HepG2 (cell line): ENCODE measurements around the gene SERINC5. TPM values are rescaled to one million over a fixed set of nuclear protein-coding genes. Genes with fewer than 3 reads are reported as not detected.

Source experiments
- ATAC-seq: fragments of 200-7000 bp; cut with Tn5 transposase; 3 replicates; pipeline ENCODE4 v1.9.1; 2020; ENCODE audit warnings: mild to moderate bottlenecking, moderate library complexity
- BruUV-seq: library from RNA; stranded (reverse); fragments of 400-500 nt; replicated peaks from 2 replicates; lab custom pipeline; 2021; lab: Mats Ljungman, UMichigan
- CTCF ChIA-PET: fragments of 300-600 bp; formaldehyde crosslinking; extraction: SDS; loops from one replicate; lab custom pipeline; 2021; ENCODE audit warnings: low total read pairs, inconsistent platforms, low intra/inter-chr PET ratio; lab: Yijun Ruan, JAX
- POLR2A ChIA-PET: fragments of 350-600 bp; sonication (Branson Sonifier 250); formaldehyde crosslinking; loops from one replicate; lab custom pipeline; 2020; ENCODE audit warnings: antibody characterized with exemption, inconsistent platforms; lab: Yijun Ruan, JAX
- DNase-seq: peaks from one replicate; pipeline ENCODE4 v3.0.0-alpha.2; 2015; ENCODE audit warnings: low spot score
- FAIRE-seq: peaks from 3 replicates; lab custom pipeline; 2011; peaks lifted over from hg19 to GRCh38; lab: Jason Lieb, UNC
- H2AFZ ChIP-seq: one replicate; pipeline ENCODE4 v1.6.1; 2011; ENCODE audit warnings: low read length, inconsistent platforms
- H3K27ac ChIP-seq: fragments of 300-600 bp; 3 replicates; pipeline ENCODE4 v1.8.0; 2011; ENCODE audit warnings: mixed run types, mild to moderate bottlenecking, mixed read lengths, low read length, inconsistent platforms; ENCODE audit not compliant: insufficient read depth; ENCODE audit errors: extremely low read length
- H3K27me3 ChIP-seq, 2 experiments: fragments of 200-600 bp in 1 of 2; 2 replicates in 1 of 2; 3 replicates in 1 of 2; pipeline versions ENCODE4 v1.6.0 to v1.8.0; 2011; ENCODE audit warnings: low read length in 2 of 2, mild to moderate bottlenecking in 2 of 2, moderate library complexity in 2 of 2, inconsistent platforms in 1 of 2; ENCODE audit not compliant: insufficient read depth in 2 of 2, control insufficient read depth in 1 of 2
- H3K36me3 ChIP-seq, 2 experiments: fragments of 200-600 bp in 1 of 2; replicated peaks in 1 of 2; 2 replicates in 1 of 2; 3 replicates in 1 of 2; pipeline versions ENCODE4 v1.5.1 to v1.8.0; 2011; ENCODE audit warnings: low read length in 2 of 2, inconsistent platforms in 1 of 2; ENCODE audit not compliant: insufficient read depth in 2 of 2, control insufficient read depth in 1 of 2
- H3K4me1 ChIP-seq: 2 replicates; pipeline ENCODE4 v1.5.1; 2012; ENCODE audit warnings: low read length, inconsistent platforms; ENCODE audit not compliant: insufficient read depth
- H3K4me2 ChIP-seq: 2 replicates; pipeline ENCODE4 v1.6.0; 2011; ENCODE audit warnings: low read depth, low read length, inconsistent platforms
- H3K4me3 ChIP-seq, 3 experiments: fragments of 200-600 bp in 1 of 3; sonication (generic), shearing (Covaris generic) in 1 of 3; replicated peaks in 1 of 3; 2 replicates each; pipeline ENCODE4 v1.5.1; 2011 to 2016; ENCODE audit warnings: low read length in 3 of 3, inconsistent platforms in 2 of 3, low read depth in 2 of 3, mild to moderate bottlenecking in 2 of 3, control low read depth in 1 of 3, mixed read lengths in 1 of 3; ENCODE audit not compliant: insufficient read depth in 1 of 3
- H3K79me2 ChIP-seq: one replicate; pipeline ENCODE4 v1.6.1; 2011; ENCODE audit warnings: low read length, inconsistent platforms; ENCODE audit not compliant: insufficient read depth
- H3K9ac ChIP-seq: 2 replicates; pipeline ENCODE4 v1.6.0; 2011; ENCODE audit warnings: mild to moderate bottlenecking, low read depth, low read length, inconsistent platforms; ENCODE audit not compliant: insufficient read depth
- H3K9me3 ChIP-seq: 2 replicates; pipeline ENCODE4 v1.5.1; 2012; ENCODE audit warnings: mild to moderate bottlenecking, low read length
- H4K20me1 ChIP-seq: 2 replicates; pipeline ENCODE4 v1.6.0; 2011; ENCODE audit warnings: inconsistent platforms, mild to moderate bottlenecking, low read length, moderate library complexity; ENCODE audit not compliant: insufficient read depth
- ATF1 ChIP-seq: IDR thresholded peaks from 2 replicates; pipeline ENCODE4 v1.6.1; 2016; ENCODE audit warnings: mild to moderate bottlenecking, control low read depth
- DNMT3B ChIP-seq: conservative IDR thresholded peaks from 2 replicates; pipeline ENCODE4 v1.6.1; 2016; ENCODE audit warnings: missing biosample characterization, control low read depth
- GTF3A ChIP-seq: sonication (generic); formaldehyde crosslinking; conservative IDR thresholded peaks from 2 replicates; pipeline ENCODE4 v1.4.0; 2020; ENCODE audit warnings: mild to moderate bottlenecking, missing genetic modification reagents
- HDAC1 ChIP-seq: sonication (generic); formaldehyde crosslinking; IDR thresholded peaks from 2 replicates; pipeline ENCODE4 v1.5.1; 2020; ENCODE audit warnings: mild to moderate bottlenecking, missing genetic modification reagents
- HNF4G ChIP-seq, 2 experiments: sonication (generic) in 1 of 2; formaldehyde crosslinking in 1 of 2; IDR thresholded peaks; 2 replicates each; pipeline versions ENCODE4 v1.4.0 to v1.6.1; 2011 to 2020; ENCODE audit warnings: borderline replicate concordance in 2 of 2, low read depth in 2 of 2, mild to moderate bottlenecking in 2 of 2, low read length in 1 of 2, missing genetic modification reagents in 1 of 2, moderate library complexity in 1 of 2
- KAT2B ChIP-seq: fragments of 150-350 bp; IDR thresholded peaks from 2 replicates; pipeline ENCODE4 v1.6.1; 2014; ENCODE audit warnings: low read depth, low read length, borderline replicate concordance
- MAFF ChIP-seq: IDR thresholded peaks from 2 replicates; pipeline ENCODE4 v1.6.1; 2011; ENCODE audit warnings: low read depth, low read length, improper control_type of control experiment
- POGZ ChIP-seq: sonication (generic); formaldehyde crosslinking; IDR thresholded peaks from 2 replicates; pipeline ENCODE4 v1.4.0; 2020; ENCODE audit warnings: mild to moderate bottlenecking, missing genetic modification reagents
- PRDM15 ChIP-seq: sonication (generic); formaldehyde crosslinking; IDR thresholded peaks from 2 replicates; pipeline ENCODE4 v1.4.0; 2020; ENCODE audit warnings: missing genetic modification reagents
- XRCC5 ChIP-seq: fragments of 200-400 bp; formaldehyde crosslinking; optimal IDR thresholded peaks from 2 replicates; pipeline ENCODE3; 2017; ENCODE audit warnings: mild to moderate bottlenecking, low read length
- ZBTB26 ChIP-seq: IDR thresholded peaks from 2 replicates; pipeline ENCODE4 v1.6.1; 2016; ENCODE audit warnings: missing compliant biosample characterization, missing genetic modification reagents, borderline replicate concordance
- ZBTB4 ChIP-seq: sonication (generic); formaldehyde crosslinking; IDR thresholded peaks from 2 replicates; pipeline ENCODE4 v1.4.0; 2020; ENCODE audit warnings: missing genetic modification reagents, mild to moderate bottlenecking, borderline replicate concordance
- ZNF101 ChIP-seq: sonication (generic); formaldehyde crosslinking; IDR thresholded peaks from 2 replicates; pipeline ENCODE4 v1.4.0; 2020; ENCODE audit warnings: mild to moderate bottlenecking, low read depth, missing genetic modification reagents, borderline replicate concordance
- ZNF160 ChIP-seq: sonication (generic); formaldehyde crosslinking; IDR thresholded peaks from 2 replicates; pipeline ENCODE4 v1.8.0; 2022; ENCODE audit warnings: mild to moderate bottlenecking, inconsistent platforms, missing genetic modification reagents
- ZNF331 ChIP-seq: sonication (generic); formaldehyde crosslinking; IDR thresholded peaks from 2 replicates; pipeline ENCODE4 v1.4.0; 2020; ENCODE audit warnings: missing genetic modification reagents
- ZNF367 ChIP-seq: sonication (generic); formaldehyde crosslinking; IDR thresholded peaks from 2 replicates; pipeline ENCODE4 v1.4.0; 2020; ENCODE audit warnings: missing genetic modification reagents, borderline replicate concordance
- ZNF644 ChIP-seq: IDR thresholded peaks from 2 replicates; pipeline ENCODE4 v1.6.1; 2016; ENCODE audit warnings: low read depth
- WGBS: methylation state at CpG from one replicate; pipeline ENCODE4 v1.1.6; 2017; ENCODE audit warnings: low lambda C conversion rate; 5-methylcytosine and 5-hydroxymethylcytosine counted together
- in situ Hi-C: cut with HindIII; loops from 2 replicates; pipeline ENCODE4 v1.10.0; 2017; ENCODE audit warnings: low pct_unique_long_range_greater_than_20kb; ENCODE audit not compliant: extremely low pct_ligation_motif_present
- intact Hi-C: fragments of 100-400 bp; cut with micrococcal nuclease; formaldehyde crosslinking; loops from one replicate; pipeline ENCODE4 v1.10.0; 2022; ENCODE audit not compliant: unreplicated experiment
- polyA plus RNA-seq, 8 experiments: library from polyadenylated mRNA; depleted of rRNA in 3 of 8; stranded (reverse) in 7 of 8; unstranded in 1 of 8; fragments of >200 nt; fragmentation: Illumina TruSeq in 4 of 8; extraction: Trizol in 4 of 8; gene quantifications; 2 replicates each; pipeline versions ENCODE4 v1.2.1 to v1.2.3, GENCODE V29; 2011 to 2016; ENCODE audit warnings: low read depth in 4 of 8, missing spikeins in 1 of 8, mixed read lengths in 1 of 8; ENCODE audit not compliant: insufficient read depth in 1 of 8
- total RNA-seq, 5 experiments: library from RNA; depleted of rRNA; stranded (reverse); fragments of >200 nt; fragmentation: Illumina TruSeq; extraction: Trizol; gene quantifications; 2 replicates each; pipeline ENCODE4 v1.2.3, GENCODE V29; 2016; ENCODE audit warnings: low read depth in 1 of 5

Gene SERINC5
- total and polyA plus RNA-seq, 2 of the 13 experiments (the other 11 are each of a cell fraction or from before 2014, with no cell fraction given): 17.3 to 22.8 TPM

- no peaks in the 10 kb centered on the region for H3K9me3 ChIP-seq
- FAIRE-seq: no peak
- H3K79me2 ChIP-seq: peaks cover 3% of the 10 kb centered on the region
- POLR2A ChIA-PET: no interaction called here
- no peaks in the 10 kb centered on the region for H3K27me3 ChIP-seq
- peaks cover 24% of the 10 kb centered on the region for H3K4me1 ChIP-seq
- in situ Hi-C loops (no loop called here), intact Hi-C loops (no loop called here)
- no peak overlapping the region for H3K27ac ChIP-seq
- no peak overlapping the region for H2AFZ ChIP-seq
- no peak overlapping the region for H3K4me2 ChIP-seq
- H3K4me3 ChIP-seq: no peak overlapping the region
- no peak overlapping the region for H3K9ac ChIP-seq
- ATAC-seq: no peak
- DNase-seq: no peak
- CTCF ChIA-PET: no interaction called here
- WGBS: no CpG with 5 or more reads among the region's 1 CpG
- H3K36me3 ChIP-seq: no peaks in the 10 kb centered on the region
- H4K20me1 ChIP-seq: no peaks in the 10 kb centered on the region
- no TSS peak for BruUV-seq
- TF ChIP-seq ZNF101 (CRISPR knock-in tag) (no peak), HNF4G (IDR thresholded peaks at IDR 0.05; ENCODE audit: borderline replicate concordance, low read depth, low read length) (peak; percentile 61; the same call in 1 of the 2 replicates), HNF4G (CRISPR knock-in tag; IDR thresholded peaks at IDR 0.05; ENCODE audit: borderline replicate concordance, low read depth) (no peak), ZBTB26 (peak; percentile 61; the same call in 1 of the 2 replicates), PRDM15 (CRISPR knock-in tag) (peak; percentile 98), XRCC5 (peak; percentile 53), ZNF331 (CRISPR knock-in tag) (no peak), KAT2B (no peak), ZBTB4 (CRISPR knock-in tag) (no peak), HDAC1 (0 out of 2 replicates have a peak, but pooled peaks have one; percentile 15), DNMT3B (CRISPR knock-in tag) (no peak), ZNF160 (CRISPR knock-in tag) (no peak), ZNF644 (CRISPR knock-in tag) (peak; percentile 70; the same call in 1 of the 2 replicates), MAFF (no peak), GTF3A (CRISPR knock-in tag) (no peak), ATF1 (CRISPR knock-in tag) (no peak), POGZ (CRISPR knock-in tag) (0 out of 2 replicates have a peak, but pooled peaks have one; percentile 22), ZNF367 (CRISPR knock-in tag) (no peak)
Measured at GRCh38 chr5:80260461-80260860, 4.6 kb upstream of the SERINC5 start.
